Retinal pigment epithelial cell (primary cell): ENCODE data around the gene CACNA2D4.

ENCODE experiments used
- DNase-seq: peaks from one replicate; pipeline ENCODE4 v3.0.0-alpha.2; 2010; ENCODE audit warnings: low read depth
- H3K4me3 ChIP-seq: 2 replicates; pipeline ENCODE4 v1.5.1; 2011; ENCODE audit warnings: mild to moderate bottlenecking, low read length, control low read depth, moderate library complexity
- CTCF ChIP-seq: conservative IDR thresholded peaks from 2 replicates; pipeline ENCODE4 v1.5.1; 2011; ENCODE audit warnings: low read depth, low read length, control low read depth, inconsistent platforms

CACNA2D4 gene

GRCh38 chr12:1811948-1812291, 106.5 kb downstream of the CACNA2D4 start:
- no peak overlapping the region for H3K4me3 ChIP-seq
- no peak for TF ChIP-seq CTCF
- DNase-seq: no peak

- no peak for DNase-seq
- TF ChIP-seq CTCF: no peak
- H3K4me3 ChIP-seq: no peak overlapping the region
Observed at GRCh38 chr12:1811281-1811947, 107.0 kb downstream of the CACNA2D4 start.

GRCh38 chr12:1810931-1811280, 107.5 kb downstream of the CACNA2D4 start:
- TF ChIP-seq CTCF: no peak
- DNase-seq: no peak
- no peak overlapping the region for H3K4me3 ChIP-seq

GRCh38 chr12:1810201-1810930, 108.1 kb downstream of the CACNA2D4 start:
- H3K4me3 ChIP-seq: no peak overlapping the region
- DNase-seq: no peak
- no peak for TF ChIP-seq CTCF

- H3K4me3 ChIP-seq: no peak overlapping the region
- no peak for TF ChIP-seq CTCF
- DNase-seq: no peak
Observed at GRCh38 chr12:1809591-1810190, 108.8 kb downstream of the CACNA2D4 start.

DNA sequence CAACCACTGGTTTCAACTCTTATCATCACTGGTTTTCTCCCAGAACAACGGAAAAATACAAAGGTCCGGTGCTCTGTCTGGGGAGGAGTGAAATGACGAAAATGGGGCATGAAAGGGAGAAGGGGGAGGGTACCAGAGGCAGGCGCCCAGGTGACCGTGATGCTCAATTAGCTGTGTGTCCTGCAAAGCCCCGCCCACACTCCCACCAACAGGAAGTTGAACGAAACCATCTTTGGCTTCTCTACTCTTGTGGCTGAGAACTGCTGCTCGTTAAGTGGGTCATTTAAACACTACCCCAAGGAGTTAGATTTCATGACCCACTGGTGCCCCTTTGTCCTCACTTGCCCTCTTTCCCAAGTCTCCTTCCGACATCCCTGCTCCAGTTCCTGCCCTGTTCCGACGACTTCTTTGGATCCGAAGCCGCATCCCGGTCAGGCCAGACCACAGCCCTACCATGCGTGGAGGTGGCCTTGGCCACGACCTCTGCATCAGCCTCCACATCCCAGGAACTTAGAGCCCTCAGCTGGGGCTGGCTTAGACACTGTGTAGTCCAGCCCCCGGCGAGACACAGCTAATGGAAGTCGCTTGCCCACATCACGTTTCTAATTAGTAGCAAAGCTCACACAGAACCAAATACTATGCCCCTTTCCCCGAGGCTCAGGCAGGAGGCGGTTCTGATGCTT, 109.5 kb downstream of the CACNA2D4 start:
- no peak for DNase-seq
- no peak overlapping the region for H3K4me3 ChIP-seq
- TF ChIP-seq CTCF: no peak
